ENCODE measurements around the gene VWA3B. TPM values are rescaled to one million over a fixed set of nuclear protein-coding genes. Genes with fewer than 3 reads are reported as not detected.

The VWA3B gene
- total RNA-seq, 2 donors from 2014 or later, result not detected

- Histone ChIP-seq H3K4me3 (no peak overlapping the region), H3K9me3 (no peaks in the 10 kb centered on the region), H3K27ac (no peak overlapping the region), H3K27me3 (no peaks in the 10 kb centered on the region), H3K4me1 (no peaks in the 10 kb centered on the region), H3K36me3 (no peaks in the 10 kb centered on the region)
- no peak for DNase-seq (ENCODE audit: low spot score)
- TF ChIP-seq CTCF (IDR thresholded peaks at IDR 0.05), result no peak
Measured at GRCh38 chr2:98296440-98296839, 209.5 kb downstream of the VWA3B start.

- DNase-seq (ENCODE audit: low spot score), result no peak
- Histone ChIP-seq H3K27ac (no peak overlapping the region), H3K4me3 (no peak overlapping the region), H3K27me3 (no peaks in the 10 kb centered on the region), H3K9me3 (no peaks in the 10 kb centered on the region), H3K4me1 (no peaks in the 10 kb centered on the region), H3K36me3 (no peaks in the 10 kb centered on the region)
- TF ChIP-seq CTCF (IDR thresholded peaks at IDR 0.05), result no peak
Measured at GRCh38 chr2:98297817-98298682, 211.1 kb downstream of the VWA3B start.

- H3K4me3 ChIP-seq, result no peak overlapping the region
- DNase-seq (ENCODE audit: low spot score), result no peak
- no peaks in the 10 kb centered on the region for H3K9me3 ChIP-seq
- H3K27ac ChIP-seq, result no peak overlapping the region
- no peak for TF ChIP-seq CTCF (IDR thresholded peaks at IDR 0.05)
- no peaks in the 10 kb centered on the region for H3K36me3 ChIP-seq
- no peaks in the 10 kb centered on the region for H3K27me3 ChIP-seq
- no peaks in the 10 kb centered on the region for H3K4me1 ChIP-seq
Measured at GRCh38 chr2:98298683-98299164, 211.8 kb downstream of the VWA3B start.

GRCh38 chr2:98299211-98299905 is 212.4 kb downstream of the VWA3B start:
- Histone ChIP-seq H3K36me3 (no peaks in the 10 kb centered on the region), H3K27ac (no peak overlapping the region), H3K4me1 (no peaks in the 10 kb centered on the region), H3K4me3 (no peak overlapping the region), H3K27me3 (no peaks in the 10 kb centered on the region), H3K9me3 (no peaks in the 10 kb centered on the region)
- no peak for DNase-seq (ENCODE audit: low spot score)
- no peak for TF ChIP-seq CTCF (IDR thresholded peaks at IDR 0.05)

- Histone ChIP-seq H3K27me3 (no peaks in the 10 kb centered on the region), H3K9me3 (no peaks in the 10 kb centered on the region), H3K4me1 (no peaks in the 10 kb centered on the region), H3K4me3 (no peak overlapping the region), H3K27ac (no peak overlapping the region), H3K36me3 (no peaks in the 10 kb centered on the region)
- no peak for DNase-seq (ENCODE audit: low spot score)
- no peak for TF ChIP-seq CTCF (IDR thresholded peaks at IDR 0.05)
Measured at GRCh38 chr2:98300141-98300874, 213.3 kb downstream of the VWA3B start.
